NT2/D1 (cell line): ENCODE measurements around the gene TRAPPC2.

Source experiments
- DNase-seq: peaks from one replicate; pipeline ENCODE4 v3.0.0-alpha.2; 2011; ENCODE audit warnings: low read depth, low spot score
- H3K27me3 ChIP-seq: 2 replicates; pipeline ENCODE4 v1.6.0; 2011; ENCODE audit warnings: mild to moderate bottlenecking; ENCODE audit not compliant: insufficient read length, insufficient read depth
- H3K36me3 ChIP-seq: 2 replicates; pipeline ENCODE4 v1.6.1; 2011; ENCODE audit warnings: mild to moderate bottlenecking, low read length, mixed read lengths; ENCODE audit not compliant: insufficient read depth, insufficient read length
- H3K4me1 ChIP-seq: 2 replicates; pipeline ENCODE4 v1.5.1; 2011; ENCODE audit not compliant: insufficient read depth, insufficient read length
- H3K4me3 ChIP-seq: 2 replicates; pipeline ENCODE4 v1.5.1; 2011; ENCODE audit warnings: low read depth; ENCODE audit not compliant: insufficient read length
- H3K9ac ChIP-seq: 2 replicates; pipeline ENCODE4 v1.6.0; 2011; ENCODE audit warnings: low read depth; ENCODE audit not compliant: insufficient read length
- H3K9me3 ChIP-seq: 2 replicates; pipeline ENCODE4 v1.5.1; 2011; ENCODE audit warnings: mild to moderate bottlenecking, low read length; ENCODE audit not compliant: insufficient read depth
- SUZ12 ChIP-seq: IDR thresholded peaks from 2 replicates; pipeline ENCODE4 v1.6.1; 2011; ENCODE audit not compliant: insufficient read length, insufficient read depth; ENCODE audit errors: extremely low read depth
- YY1 ChIP-seq: IDR thresholded peaks from 2 replicates; pipeline ENCODE4 v1.6.1; 2011; ENCODE audit not compliant: insufficient read length, insufficient read depth
- ZNF274 ChIP-seq: IDR thresholded peaks from 2 replicates; pipeline ENCODE4 v1.6.1; 2011; ENCODE audit warnings: mild to moderate bottlenecking, low read depth, low read length

The TRAPPC2 gene

GRCh38 chrX:13697455-13697854 lies 37.0 kb downstream of the TRAPPC2 start:
- Histone ChIP-seq H3K9me3 (no peaks in the 10 kb centered on the region), H3K27me3 (no peaks in the 10 kb centered on the region), H3K9ac (no peak overlapping the region), H3K36me3 (peaks cover 30% of the 10 kb centered on the region), H3K4me1 (peaks cover 6% of the 10 kb centered on the region), H3K4me3 (no peak overlapping the region)
- TF ChIP-seq ZNF274 (no peak), SUZ12 (no peak)
- DNase-seq, result no peak

- no peaks in the 10 kb centered on the region for H3K9me3 ChIP-seq
- no peak for DNase-seq
- peaks cover 6% of the 10 kb centered on the region for H3K4me1 ChIP-seq
- no peak overlapping the region for H3K4me3 ChIP-seq
- H3K9ac ChIP-seq, result no peak overlapping the region
- TF ChIP-seq ZNF274 (no peak), SUZ12 (no peak), YY1 (no peak)
- H3K36me3 ChIP-seq, result peaks cover 27% of the 10 kb centered on the region
- no peaks in the 10 kb centered on the region for H3K27me3 ChIP-seq
Observed at GRCh38 chrX:13695601-13696115, 38.8 kb downstream of the TRAPPC2 start.

GRCh38 chrX:13694983-13695382 lies 39.4 kb downstream of the TRAPPC2 start:
- Histone ChIP-seq H3K27me3 (no peaks in the 10 kb centered on the region), H3K9me3 (no peaks in the 10 kb centered on the region), H3K36me3 (peaks cover 27% of the 10 kb centered on the region), H3K4me3 (no peak overlapping the region), H3K4me1 (peaks cover 6% of the 10 kb centered on the region), H3K9ac (peak overlapping the region; percentile 4)
- DNase-seq, result no peak
- no peak for TF ChIP-seq SUZ12
- TF ChIP-seq YY1, result no peak
- no peak for TF ChIP-seq ZNF274

GRCh38 chrX:13694359-13694758 lies 40.1 kb downstream of the TRAPPC2 start:
- H3K4me1 ChIP-seq, result peaks cover 6% of the 10 kb centered on the region
- H3K9ac ChIP-seq, result peak overlapping the region; percentile 4
- H3K9me3 ChIP-seq, result no peaks in the 10 kb centered on the region
- H3K4me3 ChIP-seq, result no peak overlapping the region
- DNase-seq, result no peak
- H3K27me3 ChIP-seq, result no peaks in the 10 kb centered on the region
- TF ChIP-seq YY1, result no peak
- TF ChIP-seq ZNF274, result no peak
- no peak for TF ChIP-seq SUZ12
- peaks cover 26% of the 10 kb centered on the region for H3K36me3 ChIP-seq

- Histone ChIP-seq H3K36me3 (peaks cover 24% of the 10 kb centered on the region), H3K9ac (no peak overlapping the region), H3K9me3 (no peaks in the 10 kb centered on the region), H3K27me3 (peaks cover 3% of the 10 kb centered on the region), H3K4me1 (peaks cover 6% of the 10 kb centered on the region), H3K4me3 (no peak overlapping the region)
- DNase-seq, result no peak
- no peak for TF ChIP-seq ZNF274
- TF ChIP-seq SUZ12, result no peak
- TF ChIP-seq YY1, result no peak
Observed at GRCh38 chrX:13693341-13693961, 41.0 kb downstream of the TRAPPC2 start.

- H3K4me3 ChIP-seq, result no peak overlapping the region
- TF ChIP-seq SUZ12 (no peak), YY1 (no peak), ZNF274 (no peak)
- DNase-seq, result no peak
- peaks cover 10% of the 10 kb centered on the region for H3K27me3 ChIP-seq
- H3K36me3 ChIP-seq, result peaks cover 23% of the 10 kb centered on the region
- H3K4me1 ChIP-seq, result peaks cover 6% of the 10 kb centered on the region
- no peaks in the 10 kb centered on the region for H3K9me3 ChIP-seq
- H3K9ac ChIP-seq, result no peak overlapping the region
Observed at GRCh38 chrX:13692771-13693231, 41.6 kb downstream of the TRAPPC2 start.

- no peak overlapping the region for H3K4me3 ChIP-seq
- TF ChIP-seq SUZ12 (no peak), ZNF274 (no peak), YY1 (no peak)
- peaks cover 17% of the 10 kb centered on the region for H3K36me3 ChIP-seq
- H3K27me3 ChIP-seq, result peaks cover 18% of the 10 kb centered on the region
- peaks cover 6% of the 10 kb centered on the region for H3K4me1 ChIP-seq
- H3K9ac ChIP-seq, result no peak overlapping the region
- H3K9me3 ChIP-seq, result no peaks in the 10 kb centered on the region
- no peak for DNase-seq
Observed at GRCh38 chrX:13691841-13692371, 42.5 kb downstream of the TRAPPC2 start.
